WERI-Rb-1 (cell line): ENCODE results near the gene TRIM47.
"Not testable (repeated sequence)": the region's sequence is repeated elsewhere in the genome, so short reads cannot be mapped to it uniquely, and the experiment has no call there.

Experiments used
- DNase-seq: peaks from one replicate; pipeline ENCODE4 v3.0.0-alpha.2; 2020
- H3K27ac ChIP-seq: fragments of 250-450 bp; sonication (Bioruptor Pico); 2 replicates; pipeline ENCODE4 v1.5.1; 2020; ENCODE audit warnings: mild to moderate bottlenecking, moderate library complexity
- H3K27me3 ChIP-seq: fragments of 250-450 bp; sonication (Bioruptor Pico); 2 replicates; pipeline ENCODE4 v1.5.1; 2021; ENCODE audit warnings: mild to moderate bottlenecking, low read depth, moderate library complexity; ENCODE audit not compliant: insufficient read depth, severe bottlenecking
- H3K36me3 ChIP-seq: fragments of 250-450 bp; sonication (Bioruptor Pico); 2 replicates; pipeline ENCODE4 v1.5.1; 2020; ENCODE audit warnings: mild to moderate bottlenecking, moderate library complexity
- H3K4me3 ChIP-seq: 2 replicates; pipeline ENCODE4 v1.5.1; 2011; ENCODE audit warnings: low read depth, mild to moderate bottlenecking, control low read depth, low read length
- H3K9me3 ChIP-seq: fragments of 250-450 bp; sonication (Bioruptor Pico); 2 replicates; pipeline ENCODE4 v1.5.1; 2021; ENCODE audit warnings: mild to moderate bottlenecking, moderate library complexity; ENCODE audit not compliant: severe bottlenecking
- CTCF ChIP-seq: IDR thresholded peaks from 2 replicates; pipeline ENCODE4 v1.5.1; 2011; ENCODE audit warnings: low read depth, mild to moderate bottlenecking, control low read depth, inconsistent platforms, low read length

Gene TRIM47

GRCh38 chr17:75891022-75891604 is 12.7 kb upstream of the TRIM47 start:
- no peaks in the 10 kb centered on the region for H3K27me3 ChIP-seq
- no peak overlapping the region for H3K4me3 ChIP-seq
- no peak for TF ChIP-seq CTCF
- H3K9me3 ChIP-seq, result no peaks in the 10 kb centered on the region
- DNase-seq, result peak; percentile 94
- H3K36me3 ChIP-seq, result peaks cover 23% of the 10 kb centered on the region
- peak overlapping the region; percentile 95 for H3K27ac ChIP-seq

- peaks cover 23% of the 10 kb centered on the region for H3K36me3 ChIP-seq
- H3K27ac ChIP-seq, result peak overlapping the region; percentile 95
- H3K9me3 ChIP-seq, result no peaks in the 10 kb centered on the region
- H3K27me3 ChIP-seq, result no peaks in the 10 kb centered on the region
- no peak overlapping the region for H3K4me3 ChIP-seq
- TF ChIP-seq CTCF, result peak; percentile 22; the same call in 1 of the 2 replicates
- DNase-seq, result no peak
Measured at GRCh38 chr17:75889454-75889853, 11.1 kb upstream of the TRIM47 start.

- TF ChIP-seq CTCF, result peak; percentile 50
- H3K36me3 ChIP-seq, result peaks cover 23% of the 10 kb centered on the region
Measured at GRCh38 chr17:75888484-75888883, 10.1 kb upstream of the TRIM47 start.

GRCh38 chr17:75885860-75886259 is 7.5 kb upstream of the TRIM47 start:
- peaks cover 15% of the 10 kb centered on the region for H3K36me3 ChIP-seq
- not testable (repeated sequence) for H3K27ac ChIP-seq, H3K4me3 ChIP-seq, H3K9me3 ChIP-seq, H3K27me3 ChIP-seq, DNase-seq

More at GRCh38 chr17:75888484-75888883, 10.1 kb upstream of the TRIM47 start:
- H3K9me3 ChIP-seq, result no peaks in the 10 kb centered on the region
- H3K27me3 ChIP-seq, result no peaks in the 10 kb centered on the region
- DNase-seq, result peak; percentile 93
- H3K4me3 ChIP-seq, result no peak overlapping the region
- H3K27ac ChIP-seq, result peak overlapping the region; percentile 95

GRCh38 chr17:75885431-75885830 is 7.0 kb upstream of the TRIM47 start:
- TF ChIP-seq CTCF, result no peak
- H3K4me3 ChIP-seq, result no peak overlapping the region
- no peaks in the 10 kb centered on the region for H3K27me3 ChIP-seq
- H3K9me3 ChIP-seq, result no peaks in the 10 kb centered on the region
- peaks cover 11% of the 10 kb centered on the region for H3K36me3 ChIP-seq
- no peak overlapping the region for H3K27ac ChIP-seq
- no peak for DNase-seq

- H3K9me3 ChIP-seq, result no peaks in the 10 kb centered on the region
- DNase-seq, result no peak
- peaks cover under 1% of the 10 kb centered on the region; the same call in 1 of the 2 replicates for H3K36me3 ChIP-seq
- no peaks in the 10 kb centered on the region for H3K27me3 ChIP-seq
- no peak overlapping the region for H3K27ac ChIP-seq
- TF ChIP-seq CTCF, result no peak
- no peak overlapping the region for H3K4me3 ChIP-seq
Measured at GRCh38 chr17:75881678-75882454, 3.5 kb upstream of the TRIM47 start.
